Astrocyte of the hippocampus (primary cell): ENCODE results near the gene GPC6.
A peak's percentile ranks its signal among the peaks of the same experiment; 100 is the strongest.
"Not testable (repeated sequence)": the region's sequence is repeated elsewhere in the genome, so short reads cannot be mapped to it uniquely, and the experiment has no call there.

ENCODE experiments used
- DNase-seq: peaks from one replicate; pipeline ENCODE4 v3.0.0; 2011; ENCODE audit warnings: low read depth, low spot score

Gene GPC6

GRCh38 chr13:93318534-93319254, 92.1 kb downstream of the GPC6 start:
- DNase-seq: peak; percentile 27

- DNase-seq: no peak
These were observed 94.3 kb downstream of the GPC6 start for GRCh38 chr13:93320942-93321341.

DNA sequence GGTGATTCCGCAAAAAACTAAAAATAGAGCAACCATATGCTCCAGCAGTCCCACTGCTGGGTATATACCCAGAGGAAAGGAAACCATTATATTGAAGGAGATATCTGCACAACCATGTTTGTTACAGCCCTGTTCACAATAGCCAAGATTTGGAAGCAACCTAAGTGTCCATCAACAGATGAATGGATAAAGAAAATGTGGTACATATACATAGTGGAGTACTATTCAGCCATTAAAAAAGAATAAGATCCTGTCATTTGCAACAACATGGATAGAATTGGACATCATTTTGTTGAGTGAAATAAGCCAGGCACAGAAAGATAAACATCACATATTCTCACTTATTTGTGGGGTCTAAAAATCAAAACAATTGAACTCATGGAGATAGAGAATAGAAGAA, 97.3 kb downstream of the GPC6 start:
- not testable (repeated sequence) for DNase-seq

DNA sequence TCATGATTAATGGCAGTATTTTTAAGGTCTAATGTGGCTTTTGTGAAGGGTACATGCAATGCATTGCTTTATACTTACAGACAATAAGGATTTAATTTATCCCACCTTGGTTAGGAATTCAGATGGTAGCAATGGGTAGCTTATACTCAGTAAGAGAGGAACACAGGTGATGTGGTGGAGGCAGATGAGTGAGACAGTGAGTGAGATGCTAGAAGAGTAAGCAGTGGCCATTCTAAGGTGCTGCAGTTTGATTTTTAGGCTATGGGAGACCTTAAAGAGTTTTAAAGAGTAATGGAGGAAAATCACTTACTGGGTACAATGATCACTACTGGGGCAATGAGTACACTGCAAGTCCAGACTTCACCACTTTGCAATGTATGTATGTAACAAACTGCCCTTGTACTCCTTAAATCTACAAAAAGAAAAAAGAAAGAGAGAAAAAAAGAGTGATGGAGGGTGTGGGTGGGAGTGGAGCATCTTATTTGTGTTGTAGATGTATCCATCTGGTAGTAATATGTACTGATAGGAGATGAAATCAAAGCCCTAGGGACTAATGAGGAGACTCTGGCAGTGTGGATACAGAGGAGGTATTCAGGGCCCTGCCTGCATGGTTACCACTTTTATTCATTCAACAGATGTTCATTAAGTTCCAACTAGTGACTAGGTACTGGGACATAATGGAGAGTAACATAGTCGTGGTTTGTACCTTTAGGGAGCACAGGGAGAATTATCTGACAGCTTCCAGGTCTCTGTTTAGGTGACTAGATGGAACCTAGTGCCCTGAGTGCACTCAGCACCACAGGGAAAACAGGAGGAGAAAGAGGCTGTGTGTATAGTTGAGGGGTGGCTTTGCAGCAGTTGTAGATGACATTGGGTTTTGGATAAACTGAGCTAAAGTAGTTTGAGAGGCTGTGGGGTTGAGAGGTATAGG, 99.0 kb downstream of the GPC6 start:
- DNase-seq: no peak

DNA sequence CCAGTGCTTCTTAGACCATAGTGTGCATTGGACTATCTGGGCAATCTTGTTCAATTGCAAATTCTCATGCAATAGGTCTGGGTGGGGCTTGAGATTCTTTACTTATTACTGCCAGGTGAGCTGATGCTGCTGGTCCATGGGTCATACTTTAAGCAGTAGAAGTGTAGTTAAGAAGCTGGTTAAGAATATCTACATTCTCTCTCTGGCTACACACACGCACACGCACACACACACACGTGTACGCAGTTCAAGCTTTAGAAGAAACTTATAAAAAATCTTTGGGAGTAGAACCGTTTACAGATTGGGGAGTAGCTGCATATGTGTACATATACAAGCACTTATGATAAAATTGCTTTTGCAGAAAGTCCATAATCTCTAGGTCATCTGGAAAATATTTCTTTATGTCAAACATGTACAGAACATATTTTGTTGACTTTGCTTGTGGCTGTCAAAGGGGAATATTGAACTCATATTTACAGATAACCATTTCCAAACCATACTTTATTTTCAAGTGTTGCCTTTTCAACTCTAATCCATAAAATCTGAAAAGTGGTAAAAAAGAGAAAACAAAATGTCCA, 99.7 kb downstream of the GPC6 start:
- DNase-seq: no peak

GRCh38 chr13:93328943-93329342, 102.3 kb downstream of the GPC6 start:
- no peak for DNase-seq

GRCh38 chr13:93336728-93337127, 110.1 kb downstream of the GPC6 start:
- DNase-seq: no peak

DNA sequence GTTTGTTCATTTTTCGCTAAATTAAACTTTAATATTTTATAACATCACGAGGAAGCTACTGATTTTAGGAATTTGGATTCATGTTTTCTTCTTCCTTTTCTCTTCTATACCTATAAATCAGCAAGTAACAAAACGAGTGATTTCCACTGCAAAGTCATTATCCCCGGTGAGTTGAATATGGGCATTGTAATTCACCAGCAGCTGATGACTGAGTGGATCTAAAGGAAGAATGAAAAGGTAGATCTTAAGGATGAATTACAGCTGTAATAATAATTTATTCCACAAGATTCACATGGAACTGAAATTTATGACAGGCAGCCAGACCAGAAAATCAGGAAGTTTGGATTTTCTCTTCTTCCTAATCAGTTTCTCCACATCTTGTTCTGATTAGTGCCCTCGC, 111.4 kb downstream of the GPC6 start:
- no peak for DNase-seq

- DNase-seq: peak; percentile 15
These were observed 112.3 kb downstream of the GPC6 start for GRCh38 chr13:93338906-93339305.

DNA sequence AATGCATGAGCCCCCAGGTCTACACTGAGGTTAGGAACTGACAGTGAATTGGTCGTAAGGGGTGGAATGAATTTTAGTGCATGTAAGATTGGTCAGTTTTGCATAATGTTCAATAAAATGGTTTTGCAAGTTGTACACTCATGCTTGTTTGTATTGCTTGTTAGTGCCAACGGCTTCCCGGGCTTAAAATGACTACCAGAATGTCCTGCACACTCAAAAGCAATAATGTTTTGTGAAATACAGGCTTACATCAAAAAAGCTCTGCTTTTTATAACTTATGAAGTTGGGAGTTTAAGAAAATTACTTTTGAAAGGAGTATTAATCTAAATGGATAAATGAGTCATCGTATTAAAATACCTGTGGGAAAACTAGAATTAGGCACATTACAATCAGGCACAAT, 112.9 kb downstream of the GPC6 start:
- no peak for DNase-seq

DNA sequence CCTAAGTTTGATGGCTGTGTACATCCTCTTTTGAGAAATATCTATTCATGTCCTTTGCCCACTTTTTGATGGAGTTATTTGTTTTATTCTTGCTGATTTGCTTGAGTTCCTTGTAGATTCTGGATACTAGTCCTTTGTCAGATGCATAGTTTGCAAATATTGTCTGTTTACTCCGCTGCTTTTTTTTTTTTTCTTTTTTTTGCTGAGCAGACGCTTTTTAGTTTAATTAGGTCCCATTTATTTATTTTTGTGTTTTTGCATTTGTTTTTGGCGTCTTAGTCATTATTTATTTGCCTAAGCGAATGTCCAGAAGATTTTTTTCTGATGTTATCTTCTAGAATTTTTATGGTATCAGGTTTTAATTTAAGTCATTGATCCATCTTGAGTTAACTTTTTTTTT, 114.9 kb downstream of the GPC6 start:
- DNase-seq: no peak

DNA sequence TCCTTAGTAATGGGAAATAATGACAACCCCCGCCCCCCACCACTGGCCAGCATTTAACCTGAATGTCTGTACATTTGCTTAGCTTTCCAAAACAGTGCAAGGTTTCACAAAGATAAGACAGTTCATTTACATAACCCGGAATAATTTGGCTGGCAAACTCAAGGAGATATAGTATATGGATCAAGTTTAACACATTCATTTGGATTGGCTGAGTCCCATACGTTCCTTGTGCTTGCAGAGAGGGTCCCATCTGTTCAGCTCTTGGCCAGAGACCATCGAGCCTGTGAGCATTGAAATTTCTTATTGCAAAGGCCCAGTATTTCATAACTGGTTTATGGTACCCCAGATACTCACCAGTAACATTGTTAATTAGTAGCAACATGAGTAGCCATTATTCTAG, 116.5 kb downstream of the GPC6 start:
- no peak for DNase-seq

DNA sequence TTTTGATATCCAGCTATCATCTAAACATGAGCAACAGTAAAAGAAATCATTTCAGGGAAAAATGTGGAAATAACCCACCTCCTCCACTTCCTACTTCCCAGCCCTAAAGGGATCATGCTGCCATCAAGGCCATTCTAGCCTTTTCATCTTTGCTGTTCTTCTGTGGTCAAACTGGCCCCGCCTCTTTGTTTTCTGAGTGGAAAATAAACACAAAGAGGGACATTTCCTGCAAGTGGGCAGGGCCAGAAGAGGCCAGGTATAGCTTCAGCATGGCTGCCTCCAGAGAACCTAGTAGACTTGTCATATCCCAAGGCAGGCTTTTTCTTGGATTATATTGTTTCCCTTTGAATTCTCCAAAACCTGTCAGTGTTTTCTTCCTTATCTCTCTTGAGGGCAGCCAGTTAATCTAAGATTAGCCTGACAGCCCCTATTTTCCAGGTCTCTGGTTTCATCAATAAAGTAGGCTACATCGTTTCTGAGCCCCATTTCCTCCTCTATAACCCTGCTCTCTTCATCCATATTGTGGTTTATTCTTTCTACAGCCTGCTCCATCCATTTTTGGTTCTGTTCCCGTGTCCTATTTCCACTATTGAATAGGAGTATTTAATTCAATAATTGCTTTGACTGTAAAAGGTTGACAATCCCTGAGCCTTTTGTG, 117.6 kb downstream of the GPC6 start:
- no peak for DNase-seq

GRCh38 chr13:93345024-93345423, 118.4 kb downstream of the GPC6 start:
- DNase-seq: no peak

GRCh38 chr13:93345770-93346169, 119.2 kb downstream of the GPC6 start:
- DNase-seq: peak; percentile 62

DNA sequence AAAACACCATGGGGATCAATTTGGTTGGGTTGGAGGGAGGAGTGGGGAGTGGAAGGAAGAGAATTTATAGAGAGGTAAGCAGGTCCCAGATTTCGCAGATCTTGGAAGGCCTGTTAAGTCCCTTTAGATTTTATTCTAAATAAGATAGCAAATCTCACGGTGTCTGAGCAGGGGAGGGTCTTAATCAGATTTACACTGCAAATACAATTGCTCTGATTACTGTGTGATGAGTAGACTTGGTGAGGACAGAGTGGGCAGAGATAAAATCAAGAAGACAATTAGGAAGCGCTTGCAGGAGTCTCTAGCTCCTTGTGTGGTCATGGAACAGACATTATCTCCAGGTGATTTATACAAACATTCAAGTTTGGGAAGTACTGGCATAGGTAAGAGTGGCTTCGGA, 126.0 kb downstream of the GPC6 start:
- no peak for DNase-seq

DNA sequence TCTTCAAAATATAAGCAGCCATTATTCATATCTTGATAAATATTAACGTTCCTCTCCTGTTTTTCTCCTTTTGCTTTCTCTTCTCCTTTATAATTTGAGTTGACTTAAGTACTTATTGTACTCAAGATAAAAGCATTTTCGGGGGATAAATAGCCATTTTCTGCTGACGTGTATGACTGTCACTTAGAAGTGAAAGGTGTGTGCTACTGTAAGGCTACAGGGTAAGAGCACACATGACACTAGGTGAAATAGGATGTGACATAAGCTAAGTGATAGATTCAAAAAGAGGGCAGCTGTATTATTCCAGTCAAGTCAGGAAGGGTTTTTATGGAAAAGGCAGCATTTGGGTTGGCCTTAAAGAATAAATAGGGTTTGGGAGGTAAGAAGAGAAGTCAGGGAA, 128.5 kb downstream of the GPC6 start:
- no peak for DNase-seq

GRCh38 chr13:93356469-93356868, 129.9 kb downstream of the GPC6 start:
- DNase-seq: no peak

GRCh38 chr13:93360021-93360420, 133.4 kb downstream of the GPC6 start:
- DNase-seq: no peak

GRCh38 chr13:93361703-93362102, 135.1 kb downstream of the GPC6 start:
- DNase-seq: no peak

DNA sequence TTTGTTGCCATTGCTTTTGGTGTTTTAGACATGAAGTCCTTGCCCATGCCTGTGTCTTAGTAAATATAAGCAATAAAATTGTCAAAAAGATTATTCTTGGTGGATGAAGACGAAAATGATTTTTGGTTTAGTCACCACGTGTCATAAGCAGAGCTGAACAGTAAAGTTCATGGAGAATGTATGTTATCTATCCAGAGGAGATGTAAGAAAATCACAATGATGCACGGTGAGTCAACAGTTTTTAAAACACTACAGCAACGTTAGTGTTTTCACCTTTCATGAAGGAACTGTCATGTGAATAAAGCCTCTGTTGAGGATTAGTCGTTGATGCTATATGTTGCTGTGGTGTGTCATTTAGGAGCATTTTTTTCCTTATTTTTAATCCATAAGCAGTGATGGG, 137.6 kb downstream of the GPC6 start:
- DNase-seq: no peak

DNA sequence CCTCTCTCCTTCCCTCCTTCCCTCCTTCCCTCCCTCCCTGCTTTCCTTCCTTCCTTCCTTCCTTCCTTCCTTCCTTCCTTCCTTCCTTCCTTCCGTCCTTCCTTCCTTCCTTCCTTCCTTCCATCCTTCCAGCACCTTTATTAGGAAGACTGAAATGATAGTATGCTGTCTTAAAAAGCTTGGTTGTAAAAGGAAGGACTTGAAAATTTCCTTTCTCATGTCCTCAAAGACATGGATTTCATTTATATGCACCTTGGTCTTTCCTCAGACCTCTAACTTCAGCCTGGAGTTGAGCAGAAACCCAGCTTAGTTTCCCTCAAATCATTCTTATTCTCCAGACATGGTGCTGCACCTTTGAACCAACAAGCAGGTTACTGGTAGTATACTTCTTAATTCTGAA, 141.7 kb downstream of the GPC6 start:
- no peak for DNase-seq
